GM18505 (cell line): ENCODE results near the gene SLC36A1.

Source experiments
- ATAC-seq: cut with Tn5 transposase; IDR thresholded peaks from one replicate; pipeline ENCODE4 v1.9.1; 2021; ENCODE audit not compliant: unreplicated experiment
- POLR2A ChIP-seq: IDR thresholded peaks from 4 replicates; pipeline ENCODE4 v1.6.1; 2011; ENCODE audit warnings: borderline replicate concordance; ENCODE audit not compliant: insufficient read depth, insufficient read length; ENCODE audit errors: extremely low read depth

SLC36A1 gene

DNA sequence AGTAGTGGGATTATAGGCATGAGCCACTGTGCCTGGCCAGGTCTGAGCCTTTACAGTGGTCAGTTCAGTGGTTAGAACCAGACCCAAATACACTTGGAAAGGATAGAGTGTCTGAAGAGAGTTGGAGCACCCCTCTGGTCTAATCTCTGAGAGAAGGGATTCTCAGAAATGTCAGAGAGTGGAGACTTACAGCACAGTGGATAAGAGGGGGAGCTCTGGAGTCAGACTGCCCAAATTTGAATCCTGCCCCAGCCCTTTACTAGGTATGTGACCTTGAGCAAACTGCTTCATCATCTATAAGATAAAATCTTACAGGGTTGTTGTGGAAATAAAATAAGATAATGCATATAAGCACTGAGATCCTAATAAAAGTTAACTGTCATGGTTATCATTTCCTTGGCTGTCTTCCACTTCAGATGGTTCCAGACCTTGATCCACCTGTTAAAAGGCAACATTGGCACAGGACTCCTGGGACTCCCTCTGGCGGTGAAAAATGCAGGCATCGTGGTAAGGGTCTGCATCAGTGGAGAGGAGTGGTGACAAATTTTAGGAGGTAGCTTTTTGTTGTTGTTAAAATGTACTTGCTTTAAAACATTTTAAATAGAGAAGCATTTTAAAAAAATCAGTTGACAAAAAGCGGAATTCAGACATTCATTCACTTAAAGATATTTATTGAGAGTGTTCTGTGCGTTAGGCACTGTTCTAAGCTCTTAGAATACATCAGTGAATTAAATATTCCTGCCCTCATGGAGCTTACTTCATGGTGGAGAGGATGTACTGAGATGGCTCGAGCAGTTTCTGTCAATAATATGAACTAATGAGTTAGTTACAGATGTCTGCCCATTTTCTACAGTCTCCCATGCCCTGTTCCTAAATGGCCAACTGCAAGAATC lies 16.0 kb downstream of the SLC36A1 start:
- no peak for ATAC-seq

DNA sequence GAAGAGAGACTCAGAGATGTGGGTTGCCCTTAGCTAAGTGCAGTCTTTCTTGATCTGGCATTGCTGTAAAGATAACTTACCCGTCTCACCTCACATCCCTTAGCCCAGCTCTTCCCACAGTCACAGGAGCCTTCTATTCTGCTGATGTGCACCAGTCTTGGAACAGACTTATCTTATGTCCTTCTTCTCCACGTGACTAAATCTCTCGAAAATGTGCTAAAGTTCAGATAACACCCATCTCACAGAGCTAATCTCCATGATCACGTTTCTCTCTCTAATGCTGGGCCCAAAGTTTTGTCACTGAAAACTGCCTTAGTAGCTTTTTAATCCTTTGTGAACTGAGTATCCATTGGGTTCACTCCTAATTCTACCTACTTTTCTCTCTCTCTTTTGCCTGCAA lies 16.7 kb downstream of the SLC36A1 start:
- TF ChIP-seq POLR2A = no peak
- ATAC-seq = no peak

More for the DNA sequence above, 16.0 kb downstream of the SLC36A1 start:
- no peak for TF ChIP-seq POLR2A

DNA sequence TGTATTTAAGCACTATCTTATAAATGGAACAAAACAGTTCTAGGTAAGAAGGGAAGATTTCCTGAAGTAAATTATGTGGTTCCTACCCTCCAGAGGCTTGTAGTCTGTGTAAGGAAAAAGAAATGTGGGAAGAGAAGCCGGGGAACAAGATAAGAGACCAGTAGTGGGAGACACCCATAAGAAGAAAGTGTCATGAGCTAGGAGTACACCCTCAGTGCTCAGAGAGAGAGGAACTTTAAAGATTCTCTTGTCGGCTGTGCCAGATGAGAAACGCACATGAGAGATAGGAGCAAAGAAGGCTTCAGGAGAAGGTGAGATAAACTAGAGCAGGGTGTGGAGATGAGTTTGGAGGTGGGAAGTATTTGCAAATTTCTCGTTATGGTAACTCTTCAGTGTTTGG lies 18.1 kb downstream of the SLC36A1 start:
- no peak for ATAC-seq
- TF ChIP-seq POLR2A = no peak

DNA sequence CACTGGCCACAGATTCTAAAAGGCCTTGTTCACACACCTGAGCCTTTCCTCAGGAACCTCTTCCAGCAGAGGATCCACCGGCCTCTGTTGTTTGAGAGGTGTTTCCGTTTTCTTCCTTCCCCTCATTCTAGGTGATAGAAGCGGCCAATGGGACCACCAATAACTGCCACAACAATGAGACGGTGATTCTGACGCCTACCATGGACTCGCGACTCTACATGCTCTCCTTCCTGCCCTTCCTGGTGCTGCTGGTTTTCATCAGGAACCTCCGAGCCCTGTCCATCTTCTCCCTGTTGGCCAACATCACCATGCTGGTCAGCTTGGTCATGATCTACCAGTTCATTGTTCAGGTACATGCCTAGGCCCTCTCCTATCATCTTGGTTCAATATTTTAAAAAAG lies 20.2 kb downstream of the SLC36A1 start:
- no peak for TF ChIP-seq POLR2A

DNA sequence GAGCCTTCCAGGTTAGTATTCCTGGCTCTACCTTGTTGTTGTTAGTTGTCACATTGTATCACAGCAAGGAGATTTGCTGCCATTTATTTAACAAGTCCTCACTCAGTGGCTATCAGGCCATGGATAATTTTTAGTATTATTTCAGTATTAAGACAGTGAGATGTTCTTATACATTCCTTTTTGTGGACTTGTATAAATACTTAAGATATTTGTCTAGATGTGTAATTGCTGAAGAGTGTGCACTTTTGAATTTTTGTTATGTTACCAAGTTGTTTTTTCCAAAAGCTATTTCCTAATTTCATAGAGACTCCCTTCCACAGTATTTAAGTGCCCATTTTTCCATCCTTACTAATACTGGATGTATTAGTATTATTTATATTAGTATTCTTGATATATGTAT lies 22.0 kb downstream of the SLC36A1 start:
- TF ChIP-seq POLR2A = no peak
- no peak for ATAC-seq

More for the DNA sequence above, 20.2 kb downstream of the SLC36A1 start:
- no peak for ATAC-seq

DNA sequence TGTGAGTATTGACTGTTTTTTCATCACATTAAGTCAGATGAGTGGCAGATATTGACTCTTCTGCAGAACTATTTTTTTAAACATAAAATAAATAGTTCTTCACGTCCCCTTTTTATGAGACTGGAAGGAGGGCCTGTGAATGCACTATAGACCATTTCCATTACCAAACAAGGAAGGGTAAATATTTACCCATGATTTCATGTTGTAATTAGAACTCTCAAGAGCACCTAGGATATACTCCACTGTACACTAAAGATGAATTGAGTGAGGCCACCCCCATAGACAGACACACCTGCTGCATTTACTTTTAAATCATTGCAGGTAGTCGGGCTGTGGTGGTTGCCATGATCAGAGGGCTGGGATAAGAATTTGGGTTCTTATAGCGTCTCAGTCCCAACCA lies 22.6 kb downstream of the SLC36A1 start:
- ATAC-seq = no peak
- TF ChIP-seq POLR2A = no peak

DNA sequence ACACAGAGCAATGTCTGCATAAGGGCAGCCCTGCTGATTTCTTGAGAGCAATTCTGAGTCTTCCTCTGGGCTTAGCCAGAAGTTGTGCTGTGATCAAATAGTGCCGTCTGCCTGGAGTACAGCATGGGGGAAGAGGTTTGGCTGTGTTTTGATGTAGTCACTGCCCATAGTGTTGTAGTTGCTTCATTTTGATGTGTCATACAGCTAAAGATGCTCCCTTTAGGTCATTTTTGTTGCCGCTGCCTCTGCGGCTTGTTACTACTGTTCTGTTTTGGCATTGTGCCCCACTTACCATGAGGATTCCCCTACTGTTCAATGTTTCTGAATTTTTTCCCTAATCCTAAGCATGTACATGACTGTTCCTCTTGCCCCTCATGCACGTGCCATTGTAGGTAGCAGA lies 23.0 kb downstream of the SLC36A1 start:
- TF ChIP-seq POLR2A = no peak
- ATAC-seq = no peak

DNA sequence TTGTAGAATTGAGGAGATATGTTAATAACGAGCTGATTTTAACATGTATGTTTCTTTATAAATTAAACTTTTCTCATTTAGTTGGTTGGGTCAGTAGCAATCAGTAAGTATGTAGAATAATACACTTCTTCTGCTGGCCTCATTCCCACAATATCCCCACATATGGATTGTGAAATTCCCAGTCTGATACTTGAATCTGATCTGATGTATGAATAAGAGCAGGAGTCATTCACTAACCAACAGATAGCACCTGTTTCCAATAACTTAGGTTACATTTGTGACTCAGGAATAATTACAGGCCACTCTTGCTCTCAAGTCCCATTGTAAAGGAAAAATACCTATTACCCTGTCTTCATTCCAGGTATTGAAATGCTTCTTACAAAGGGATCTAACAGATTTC lies 23.9 kb downstream of the SLC36A1 start:
- TF ChIP-seq POLR2A = no peak
- ATAC-seq = no peak

DNA sequence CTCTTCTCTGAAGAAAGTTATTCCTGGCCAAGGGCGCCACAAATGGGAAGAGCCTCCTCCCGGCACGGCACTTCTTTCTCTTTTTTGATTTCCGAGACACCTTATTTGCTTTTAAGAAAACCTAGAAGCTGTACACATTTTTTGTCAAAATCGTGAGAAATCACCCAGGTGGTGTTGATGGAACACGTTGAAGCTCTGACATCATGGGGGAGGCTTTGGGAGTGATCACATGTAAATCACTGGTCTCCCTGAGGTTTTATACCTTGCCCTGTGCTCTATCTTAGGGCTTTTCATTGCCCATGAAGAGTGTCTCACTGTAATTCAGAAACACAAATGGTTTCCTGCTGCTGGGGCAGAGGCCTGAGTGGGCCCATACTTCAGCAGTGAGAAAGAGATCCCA lies 27.4 kb downstream of the SLC36A1 start:
- ATAC-seq = no peak
- no peak for TF ChIP-seq POLR2A

DNA sequence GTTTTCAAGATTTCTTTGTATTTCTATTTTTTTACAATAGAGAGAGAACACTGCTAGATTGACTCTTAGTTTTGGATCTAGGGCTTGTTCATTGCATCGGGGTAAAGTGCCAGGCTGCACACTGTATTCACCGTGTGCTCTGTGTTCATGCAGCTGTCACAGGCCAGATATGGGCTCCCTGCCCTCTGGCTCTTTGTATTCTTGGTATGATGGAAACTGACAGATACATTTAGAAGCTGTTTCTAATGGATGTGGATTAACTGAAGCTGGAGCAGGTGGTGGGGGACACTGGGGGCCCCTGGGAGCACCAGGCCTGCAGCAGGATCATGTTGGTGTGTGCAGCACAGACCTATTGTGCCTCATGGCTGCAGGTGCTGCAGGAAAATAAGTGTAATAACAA lies 28.0 kb downstream of the SLC36A1 start:
- no peak for TF ChIP-seq POLR2A
- ATAC-seq = no peak

DNA sequence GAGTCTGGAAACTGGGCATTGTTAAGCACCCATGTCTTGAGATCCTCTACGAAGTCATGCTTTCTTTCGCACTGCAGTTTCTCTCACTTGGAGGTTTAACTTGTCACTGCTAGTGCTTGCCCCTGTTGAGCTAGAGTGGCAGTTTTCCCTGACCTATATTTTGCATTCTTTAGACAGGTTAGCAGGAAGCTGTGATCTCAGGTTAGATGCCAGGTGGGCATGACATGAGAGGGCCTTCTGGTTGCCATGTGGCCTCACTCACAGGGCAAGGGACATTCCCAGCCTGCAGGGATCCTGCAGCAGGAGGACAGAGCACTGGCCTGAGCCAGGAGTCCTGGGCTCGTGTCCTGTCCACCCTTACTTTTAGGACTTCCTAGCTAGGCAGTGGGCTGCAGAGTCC lies 28.6 kb downstream of the SLC36A1 start:
- no peak for ATAC-seq
- TF ChIP-seq POLR2A = no peak

DNA sequence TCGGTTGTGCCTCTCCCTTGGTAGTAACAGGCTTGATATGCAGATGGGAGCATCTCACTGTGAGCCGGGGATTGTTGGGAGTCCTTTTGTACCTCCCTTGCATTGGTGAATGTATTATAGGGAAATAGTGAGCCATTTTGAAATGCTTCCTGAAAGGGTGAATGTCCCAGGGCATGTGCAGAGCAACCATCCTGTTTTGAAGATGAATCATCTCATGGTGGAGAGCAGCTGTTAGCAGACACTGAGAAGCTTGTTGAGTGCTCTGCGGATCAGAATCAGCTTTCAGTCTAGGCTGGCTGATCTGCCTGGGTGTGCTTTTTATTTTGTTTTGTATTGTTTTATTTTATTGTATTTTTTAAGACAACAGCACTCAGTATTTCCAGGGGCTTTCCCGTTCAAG lies 29.7 kb downstream of the SLC36A1 start:
- ATAC-seq = no peak

DNA sequence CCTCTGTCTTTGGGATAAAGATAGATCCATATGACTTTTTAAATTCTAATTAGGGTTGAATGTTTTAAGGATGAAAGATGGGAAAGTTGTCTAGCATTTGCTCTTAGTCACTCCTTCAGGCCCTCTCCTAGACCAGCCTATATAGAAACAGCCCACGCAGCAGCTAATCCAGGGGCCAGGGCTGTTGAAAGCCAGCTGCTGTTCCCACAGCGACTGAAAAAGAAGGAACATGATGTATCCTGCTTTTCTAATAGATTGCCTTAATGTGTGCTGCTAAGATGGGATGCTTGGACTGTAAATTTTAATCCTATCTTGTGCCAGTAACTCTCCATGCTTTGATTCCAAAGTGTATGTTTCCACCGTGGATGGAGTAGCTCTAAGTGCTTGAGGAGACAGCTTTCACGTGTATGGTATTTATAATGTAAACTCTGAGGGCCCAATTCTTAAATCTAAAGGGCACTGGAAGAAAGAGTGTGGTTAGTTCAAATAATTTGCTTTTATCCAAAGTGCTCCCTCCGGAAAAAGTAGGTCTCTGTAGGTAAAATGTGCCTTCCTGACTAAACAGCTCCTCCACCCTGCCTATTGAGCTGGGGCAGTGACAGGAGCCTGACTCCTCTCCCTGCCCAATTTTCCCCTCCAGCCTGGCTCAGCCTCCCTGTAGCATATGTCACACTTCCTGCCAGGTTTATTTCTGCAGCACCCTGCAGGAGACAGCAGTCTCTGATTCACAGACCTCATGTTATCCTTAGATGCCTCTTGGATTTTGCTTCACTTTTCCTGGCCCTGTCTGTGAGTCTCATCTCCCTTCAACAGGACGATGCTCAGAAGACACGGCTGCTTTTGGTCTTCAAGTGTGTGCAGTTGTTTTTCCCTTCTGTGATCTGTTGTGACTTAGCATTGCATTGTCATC lies 33.2 kb downstream of the SLC36A1 start:
- no peak for ATAC-seq
- no peak for TF ChIP-seq POLR2A

More for the DNA sequence above, 29.7 kb downstream of the SLC36A1 start:
- TF ChIP-seq POLR2A = no peak
